Peyer's patch (tissue), 4 donors: ENCODE data around the gene MAML3. TPM values are rescaled to one million over a fixed set of nuclear protein-coding genes. Genes with fewer than 3 reads are reported as not detected.

Experiments
- DNase-seq, 3 donors: peaks; one replicate each; pipeline ENCODE4 v3.0.0-alpha.2; 2017 to 2019
- H3K27ac ChIP-seq, 4 donors: fragments of 200-600 bp; sonication (generic); one replicate each; pipeline ENCODE4 v1.5.1; 2016 to 2019
- H3K27me3 ChIP-seq, 2 donors: fragments of 200-600 bp; sonication (generic); one replicate each; pipeline ENCODE4 v1.5.1; 2019
- H3K36me3 ChIP-seq, 3 donors: fragments of 200-600 bp; sonication (generic); one replicate each; pipeline ENCODE4 v1.5.1; 2016 to 2019
- H3K4me1 ChIP-seq, 4 donors: fragments of 200-600 bp; sonication (generic); one replicate each; pipeline ENCODE4 v1.5.1; 2016 to 2019
- H3K4me3 ChIP-seq, 4 donors: fragments of 200-600 bp; sonication (generic); 1 replicate in 3 of 4; 2 replicates in 1 of 4; pipeline ENCODE4 v1.5.1; 2016 to 2019; ENCODE audit warnings: mild to moderate bottlenecking in 1 of 4
- H3K9me3 ChIP-seq, 4 donors: fragments of 200-600 bp; sonication (generic); one replicate each; pipeline ENCODE4 v1.5.1; 2016 to 2019; ENCODE audit warnings: mild to moderate bottlenecking in 1 of 4
- CTCF ChIP-seq, 6 experiments: fragments of 450-650 bp in 4 of 6; fragments of 200-600 bp in 2 of 6; sonication (generic) in 1 of 6; IDR thresholded peaks; one replicate each; pipeline ENCODE4 v1.5.1; 2017 to 2019; ENCODE audit warnings: antibody characterized with exemption in 6 of 6, mild to moderate bottlenecking in 3 of 6, moderate library complexity in 1 of 6
- POLR2A ChIP-seq, 2 donors: fragments of 450-650 bp; IDR thresholded peaks; one replicate each; pipeline ENCODE4 v1.5.1; 2017; ENCODE audit warnings: antibody characterized with exemption in 2 of 2, mild to moderate bottlenecking in 2 of 2, moderate library complexity in 2 of 2
- total RNA-seq, 4 donors: library from RNA; depleted of rRNA; stranded (reverse); fragments of >200 nt; gene quantifications; one replicate each; pipeline ENCODE4 v1.1.0, GENCODE V29; 2016

The MAML3 gene
- total RNA-seq, 4 donors from 2014 or later, result 6.5 to 44.6 (median 22.1) TPM

GRCh38 chr4:140102421-140102820 is 51.6 kb downstream of the MAML3 start:
- Histone ChIP-seq H3K9me3 (no peaks in the 10 kb centered on the region), H3K36me3 (no peaks in the 10 kb centered on the region), H3K4me1 (peaks cover 0 to 19% (median 0%) of the 10 kb centered on the region in 4 donors), H3K27me3 (no peaks in the 10 kb centered on the region), H3K27ac (no peak overlapping the region), H3K4me3 (no peak overlapping the region)
- TF ChIP-seq POLR2A (IDR thresholded peaks at IDR 0.05) (no peak), CTCF (IDR thresholded peaks at IDR 0.05) (no peak)
- no peak for DNase-seq

GRCh38 chr4:140100771-140101170 is 53.2 kb downstream of the MAML3 start:
- TF ChIP-seq CTCF (IDR thresholded peaks at IDR 0.05) (no peak), POLR2A (IDR thresholded peaks at IDR 0.05) (no peak)
- DNase-seq, result no peak
- Histone ChIP-seq H3K27me3 (no peaks in the 10 kb centered on the region), H3K36me3 (no peaks in the 10 kb centered on the region), H3K27ac (no peak overlapping the region), H3K9me3 (no peaks in the 10 kb centered on the region), H3K4me1 (peaks cover 0 to 19% (median 2%) of the 10 kb centered on the region in 4 donors), H3K4me3 (no peak overlapping the region)

- DNase-seq, result peak in 2 of 3 donors; percentile 21 to 70
- TF ChIP-seq CTCF (IDR thresholded peaks at IDR 0.05) (no peak), POLR2A (IDR thresholded peaks at IDR 0.05) (no peak)
- Histone ChIP-seq H3K27me3 (no peaks in the 10 kb centered on the region), H3K4me3 (no peak overlapping the region), H3K36me3 (no peaks in the 10 kb centered on the region), H3K9me3 (no peaks in the 10 kb centered on the region), H3K27ac (peak overlapping the region in 1 of 4 donors; percentile 6), H3K4me1 (peaks cover 0 to 19% (median 2%) of the 10 kb centered on the region in 4 donors)
These were observed 54.0 kb downstream of the MAML3 start for GRCh38 chr4:140099983-140100382.

GRCh38 chr4:140098455-140099160 is 55.4 kb downstream of the MAML3 start:
- Histone ChIP-seq H3K27ac (peak overlapping the region in 2 of 4 donors; percentile 33 to 58), H3K36me3 (no peaks in the 10 kb centered on the region), H3K27me3 (no peaks in the 10 kb centered on the region), H3K4me1 (peaks cover 0 to 19% (median 2%) of the 10 kb centered on the region in 4 donors), H3K4me3 (peak overlapping the region in 2 of 4 donors; percentile 12 to 22), H3K9me3 (no peaks in the 10 kb centered on the region)
- TF ChIP-seq CTCF (IDR thresholded peaks at IDR 0.05) (peak in 1 of 6 experiments; percentile 11), POLR2A (IDR thresholded peaks at IDR 0.05) (no peak)
- no peak for DNase-seq

- Histone ChIP-seq H3K27ac (peak overlapping the region in 2 of 4 donors; percentile 38 to 47), H3K9me3 (no peaks in the 10 kb centered on the region), H3K27me3 (no peaks in the 10 kb centered on the region), H3K4me3 (no peak overlapping the region), H3K36me3 (no peaks in the 10 kb centered on the region), H3K4me1 (peaks cover 0 to 23% (median 2%) of the 10 kb centered on the region in 4 donors)
- DNase-seq, result no peak
- TF ChIP-seq CTCF (IDR thresholded peaks at IDR 0.05), result no peak
- no peak for TF ChIP-seq POLR2A (IDR thresholded peaks at IDR 0.05)
These were observed 56.4 kb downstream of the MAML3 start for GRCh38 chr4:140097572-140097971.
